ENCODE measurements around the gene KCNN4.

Gene KCNN4

GRCh38 chr19:43826787-43827754 lies 46.3 kb upstream of the KCNN4 start, which contains the start of gene ZNF283 (continued):
- TF ChIP-seq ZBTB49 (tag by site-specific recombination; IDR thresholded peaks at IDR 0.05; ENCODE audit: low read depth) = no peak
- TF ChIP-seq ZNF571 (tag by site-specific recombination; IDR thresholded peaks at IDR 0.05) = no peak
- TF ChIP-seq ZNF48 (tag by site-specific recombination; IDR thresholded peaks at IDR 0.05) = no peak
- no peak for TF ChIP-seq TSHZ1 (tag by site-specific recombination; IDR thresholded peaks at IDR 0.05; ENCODE audit: borderline replicate concordance)
- peak; percentile 53; the same call in 1 of the 2 replicates for TF ChIP-seq ZFP69B (tag by site-specific recombination; IDR thresholded peaks at IDR 0.05)
- no peak for TF ChIP-seq HOXA7 (CRISPR knock-in tag; IDR thresholded peaks at IDR 0.05; ENCODE audit: borderline replicate concordance)
- TF ChIP-seq ZNF670 (tag by site-specific recombination; IDR thresholded peaks at IDR 0.05; ENCODE audit: low read depth) = no peak
- no peak for TF ChIP-seq PRDM1 (tag by site-specific recombination; IDR thresholded peaks at IDR 0.05)
- TF ChIP-seq SETDB1 (IDR thresholded peaks at IDR 0.05; ENCODE audit: insufficient read length, low read length) = peak; percentile 74
- TF ChIP-seq ZSCAN30 (tag by site-specific recombination; IDR thresholded peaks at IDR 0.05) = no peak; the same call in 1 of the 2 replicates
- no peak for TF ChIP-seq ZBTB7A (tag by site-specific recombination; IDR thresholded peaks at IDR 0.05; ENCODE audit: low read depth)
- no peak; the same call in 1 of the 2 replicates for TF ChIP-seq ZNF214 (tag by site-specific recombination; IDR thresholded peaks at IDR 0.05; ENCODE audit: borderline replicate concordance)
- no peak for TF ChIP-seq OSR2 (tag by site-specific recombination; IDR thresholded peaks at IDR 0.05)
- TF ChIP-seq ZNF548 (tag by site-specific recombination; IDR thresholded peaks at IDR 0.05) = no peak
- 0 out of 2 replicates have a peak, but pooled peaks have one; percentile 89 for TF ChIP-seq ZNF280C (tag by site-specific recombination; IDR thresholded peaks at IDR 0.05)
- TF ChIP-seq ZNF335 (tag by site-specific recombination; conservative IDR thresholded peaks at IDR 0.05) = peak; percentile 98
- no peak for TF ChIP-seq ZNF23 (tag by site-specific recombination; IDR thresholded peaks at IDR 0.05; ENCODE audit: borderline replicate concordance)
- no peak for TF ChIP-seq ZNF426 (tag by site-specific recombination; IDR thresholded peaks at IDR 0.05)
- no peak for TF ChIP-seq HOXC10 (CRISPR knock-in tag; IDR thresholded peaks at IDR 0.05)
- TF ChIP-seq ZNF274 (IDR thresholded peaks at IDR 0.05; ENCODE audit: low read length) = no peak
- TF ChIP-seq ZNF274 (tag by site-specific recombination; IDR thresholded peaks at IDR 0.05; ENCODE audit: borderline replicate concordance) = no peak
- no peak for TF ChIP-seq ZNF654 (tag by site-specific recombination; IDR thresholded peaks at IDR 0.05; ENCODE audit: low read depth)
- TF ChIP-seq ZNF658 (tag by site-specific recombination; IDR thresholded peaks at IDR 0.05) = peak; percentile 32; the same call in 1 of the 2 replicates
- peak; percentile 54; the same call in 1 of the 2 replicates for TF ChIP-seq ZBTB10 (tag by site-specific recombination; IDR thresholded peaks at IDR 0.05)
- no peak; the same call in 1 of the 2 replicates for TF ChIP-seq ZSCAN4 (tag by site-specific recombination; IDR thresholded peaks at IDR 0.05)
- no peak for TF ChIP-seq ZFP3 (tag by site-specific recombination; IDR thresholded peaks at IDR 0.05; ENCODE audit: low read depth)
- peak; percentile 99 for TF ChIP-seq ZNF76 (tag by site-specific recombination; IDR thresholded peaks at IDR 0.05; ENCODE audit: borderline replicate concordance, low read depth)
